HG02610 (cell line): ENCODE measurements around the gene THRB.

ENCODE experiments used
- ATAC-seq: cut with Tn5 transposase; IDR thresholded peaks from one replicate; pipeline ENCODE4 v1.9.1; 2021; ENCODE audit warnings: mild to moderate bottlenecking, moderate library complexity; ENCODE audit not compliant: unreplicated experiment

The THRB gene

GRCh38 chr3:24067483-24067882, 427.2 kb downstream of the THRB start:
- no peak for ATAC-seq
